Central memory CD8-positive, alpha-beta T cell (primary cell): ENCODE results near the gene SLC25A10.

Experiments used
- ATAC-seq: fragments of 150-1000 bp; cut with Tn5 transposase; replicated peaks from 2 replicates; pipeline ENCODE4 v1.10.0; 2022; ENCODE audit warnings: mild to moderate bottlenecking, moderate FRiP score, moderate number of reproducible peaks; ENCODE audit not compliant: poor library complexity, severe bottlenecking; ENCODE audit errors: extremely low read depth
- DNase-seq, 2 donors: peaks; one replicate each; pipeline ENCODE4 v3.0.0; 2021; ENCODE audit warnings: low spot score in 2 of 2
- H3K27ac Mint-ChIP-seq: one replicate; pipeline ENCODE4 v1.8.0; 2022; ENCODE audit warnings: low read depth, mild to moderate bottlenecking, moderate library complexity, mixed read lengths
- H3K27me3 Mint-ChIP-seq: one replicate; pipeline ENCODE4 v1.8.0; 2022; ENCODE audit warnings: mixed read lengths
- H3K36me3 Mint-ChIP-seq: one replicate; pipeline ENCODE4 v1.8.0; 2022; ENCODE audit warnings: mild to moderate bottlenecking, moderate library complexity, mixed read lengths; ENCODE audit not compliant: insufficient read depth
- H3K4me1 Mint-ChIP-seq: one replicate; pipeline ENCODE4 v1.8.0; 2022; ENCODE audit warnings: mixed read lengths
- H3K4me3 Mint-ChIP-seq: one replicate; pipeline ENCODE4 v1.8.0; 2022; ENCODE audit warnings: mild to moderate bottlenecking, moderate library complexity, mixed read lengths
- H3K9me3 Mint-ChIP-seq: one replicate; pipeline ENCODE4 v1.8.0; 2022; ENCODE audit warnings: mixed read lengths

SLC25A10 gene

DNA sequence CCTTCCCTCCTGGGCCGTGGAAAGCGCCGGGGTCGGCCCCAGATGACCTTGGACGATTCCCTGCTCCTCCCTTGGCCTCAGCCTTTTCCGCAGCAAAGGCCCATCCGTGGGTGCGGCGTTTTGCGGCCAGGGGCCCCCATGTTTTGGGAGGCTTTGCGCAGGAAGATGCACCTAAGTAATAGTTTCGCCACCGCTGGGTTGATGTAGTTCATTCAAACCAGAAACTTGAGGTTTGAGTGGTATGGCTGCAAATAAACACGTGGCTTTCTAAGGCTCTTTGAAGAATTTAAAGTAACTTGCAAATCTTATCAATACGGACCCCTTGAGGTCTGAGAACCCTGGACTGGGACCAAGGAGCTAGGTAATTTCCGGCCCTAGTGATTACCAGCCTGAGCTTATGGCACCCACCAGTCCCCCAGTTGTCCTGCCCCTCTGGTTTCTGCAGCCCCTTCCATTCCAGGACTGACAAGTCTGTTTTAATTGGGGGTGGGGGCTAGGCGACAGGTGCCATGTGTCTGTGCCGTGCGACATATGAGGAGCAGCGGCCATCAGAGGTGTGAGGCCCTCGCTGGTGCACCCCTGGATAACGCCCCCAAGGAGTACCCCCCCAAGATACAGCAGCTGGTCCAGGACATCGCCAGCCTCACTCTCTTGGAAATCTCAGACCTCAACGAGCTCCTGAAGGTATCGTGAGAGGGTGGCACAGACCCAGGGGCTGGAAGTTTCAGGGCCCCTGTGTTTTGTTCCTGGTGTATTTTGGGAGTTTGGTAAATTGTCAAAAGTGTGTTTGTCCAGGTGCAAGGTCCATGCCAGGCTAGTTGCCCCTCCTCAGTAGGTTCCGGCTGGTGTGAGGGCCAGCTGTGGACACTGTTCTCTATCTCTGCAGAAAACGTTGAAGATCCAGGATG is 8.1 kb upstream of the SLC25A10 start:
- ATAC-seq (peak; percentile 34), DNase-seq (no peak)
- H3K4me1 Mint-ChIP-seq: peaks cover 34% of the 10 kb centered on the region
- H3K27me3 Mint-ChIP-seq: no peaks in the 10 kb centered on the region
- H3K27ac Mint-ChIP-seq: peak overlapping the region; percentile 95
- peaks cover 43% of the 10 kb centered on the region for H3K36me3 Mint-ChIP-seq
- no peaks in the 10 kb centered on the region for H3K9me3 Mint-ChIP-seq
- H3K4me3 Mint-ChIP-seq: peak overlapping the region; percentile 91

- no peak for ATAC-seq
- H3K4me3 Mint-ChIP-seq: no peak overlapping the region
- DNase-seq: no peak
- H3K27me3 Mint-ChIP-seq: no peaks in the 10 kb centered on the region
- H3K4me1 Mint-ChIP-seq: peaks cover 32% of the 10 kb centered on the region
- H3K27ac Mint-ChIP-seq: peak overlapping the region; percentile 14
- no peaks in the 10 kb centered on the region for H3K9me3 Mint-ChIP-seq
- peaks cover 40% of the 10 kb centered on the region for H3K36me3 Mint-ChIP-seq
Measured at GRCh38 chr17:81705518-81706231, 6.4 kb upstream of the SLC25A10 start.

DNA sequence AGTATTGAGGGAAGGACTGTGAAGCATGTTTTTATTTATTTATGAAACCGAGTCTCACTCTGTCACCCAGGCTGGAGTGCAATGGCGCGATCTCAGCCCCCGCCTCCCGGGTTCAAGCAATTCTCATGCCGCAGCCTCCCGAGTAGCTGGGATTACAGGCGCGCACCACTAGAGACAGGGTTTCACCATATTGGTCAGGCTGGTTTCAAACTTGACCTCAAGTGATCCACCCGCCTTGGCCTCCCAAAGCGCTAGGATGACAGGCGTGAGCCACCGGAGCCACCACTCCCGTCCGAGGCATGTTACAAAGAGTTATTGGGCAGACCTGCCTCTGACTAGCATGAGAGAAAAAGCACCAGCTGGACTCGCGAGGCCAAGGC is 5.9 kb upstream of the SLC25A10 start:
- no peak for ATAC-seq
- H3K4me1 Mint-ChIP-seq: peaks cover 27% of the 10 kb centered on the region
- DNase-seq: no peak
- H3K36me3 Mint-ChIP-seq: peaks cover 40% of the 10 kb centered on the region
- H3K4me3 Mint-ChIP-seq: no peak overlapping the region
- no peak overlapping the region for H3K27ac Mint-ChIP-seq
- H3K27me3 Mint-ChIP-seq: no peaks in the 10 kb centered on the region
- no peaks in the 10 kb centered on the region for H3K9me3 Mint-ChIP-seq

- peaks cover 21% of the 10 kb centered on the region for H3K4me1 Mint-ChIP-seq
- H3K9me3 Mint-ChIP-seq: no peaks in the 10 kb centered on the region
- H3K27ac Mint-ChIP-seq: no peak overlapping the region
- H3K27me3 Mint-ChIP-seq: no peaks in the 10 kb centered on the region
- peaks cover 39% of the 10 kb centered on the region for H3K36me3 Mint-ChIP-seq
- no peak overlapping the region for H3K4me3 Mint-ChIP-seq
- ATAC-seq (no peak), DNase-seq (no peak)
Measured at GRCh38 chr17:81706757-81707624, 5.1 kb upstream of the SLC25A10 start.

DNA sequence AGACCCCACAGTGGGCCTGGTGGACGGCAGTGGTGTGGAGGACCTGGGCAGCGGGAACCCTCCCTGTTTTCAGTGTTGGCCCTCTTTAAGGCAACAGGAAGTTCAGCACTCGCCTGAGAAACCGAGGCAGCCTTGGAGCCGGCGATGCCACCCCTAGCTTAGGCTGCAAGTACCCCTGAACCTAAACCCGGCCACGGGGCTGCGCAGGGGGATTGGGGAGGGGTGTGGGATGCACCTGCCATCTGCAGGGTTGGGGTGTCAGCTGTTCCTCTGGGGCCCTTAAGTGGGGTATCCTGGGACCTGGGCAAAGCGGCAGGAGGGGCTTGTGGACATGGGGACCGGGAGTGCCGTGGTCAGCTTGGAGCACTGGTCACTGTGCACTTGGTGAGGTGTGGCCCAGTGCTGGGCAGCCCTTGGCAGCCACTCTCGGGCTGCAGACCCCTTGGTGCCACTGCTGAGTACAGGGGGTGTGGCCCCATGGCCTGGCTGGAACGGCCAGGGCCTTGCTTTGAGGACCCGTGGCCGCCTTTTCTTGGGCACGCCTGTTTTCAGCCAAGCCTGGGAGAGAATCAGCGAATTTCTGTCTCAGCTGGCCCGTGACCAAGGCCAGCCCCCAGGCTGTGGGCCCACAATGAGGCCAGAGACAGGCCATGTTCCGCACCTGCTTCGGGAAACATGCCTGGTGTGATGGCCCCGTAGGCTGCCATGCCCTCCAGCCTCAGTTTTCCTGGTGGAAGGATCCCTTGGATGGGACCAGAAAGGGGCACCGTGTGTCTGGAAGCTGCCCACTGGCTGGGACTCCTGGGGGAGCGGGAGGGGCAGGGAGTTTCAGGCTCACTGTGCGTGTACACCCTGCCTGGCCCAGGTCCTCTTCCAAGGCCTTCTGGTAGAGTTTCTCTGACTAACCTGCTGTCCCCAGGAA is 4.1 kb upstream of the SLC25A10 start:
- H3K4me1 Mint-ChIP-seq: peaks cover 17% of the 10 kb centered on the region
- no peak for ATAC-seq
- DNase-seq: no peak
- no peak overlapping the region for H3K27ac Mint-ChIP-seq
- H3K27me3 Mint-ChIP-seq: no peaks in the 10 kb centered on the region
- H3K36me3 Mint-ChIP-seq: peaks cover 34% of the 10 kb centered on the region
- H3K4me3 Mint-ChIP-seq: no peak overlapping the region
- no peaks in the 10 kb centered on the region for H3K9me3 Mint-ChIP-seq

DNA sequence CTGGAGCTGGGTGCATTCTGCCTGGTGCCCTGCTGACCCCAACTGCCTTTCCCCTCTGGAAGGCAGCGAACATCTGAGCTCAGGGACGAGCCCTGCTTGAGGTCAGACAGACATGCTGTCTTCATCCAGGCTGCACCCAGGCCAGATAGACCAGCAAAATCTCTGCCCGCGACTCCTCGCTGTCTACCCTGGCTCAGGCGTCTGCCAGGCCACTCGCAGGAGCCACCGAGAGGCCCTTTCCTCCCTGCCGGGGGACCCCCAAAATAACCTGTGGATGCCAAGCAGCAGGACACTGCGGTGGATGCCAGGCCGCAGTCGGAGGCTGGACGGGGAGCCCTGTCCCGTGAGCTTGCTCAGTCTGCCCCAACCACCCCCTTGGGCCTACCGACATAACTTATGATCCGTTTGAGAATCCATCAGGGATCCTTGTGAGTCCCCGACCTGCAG is 3.3 kb upstream of the SLC25A10 start:
- Mint-ChIP-seq H3K27me3 (no peaks in the 10 kb centered on the region), H3K4me1 (peaks cover 17% of the 10 kb centered on the region), H3K27ac (no peak overlapping the region), H3K9me3 (no peaks in the 10 kb centered on the region), H3K36me3 (peaks cover 31% of the 10 kb centered on the region), H3K4me3 (no peak overlapping the region)
- ATAC-seq: no peak
- DNase-seq: no peak

DNA sequence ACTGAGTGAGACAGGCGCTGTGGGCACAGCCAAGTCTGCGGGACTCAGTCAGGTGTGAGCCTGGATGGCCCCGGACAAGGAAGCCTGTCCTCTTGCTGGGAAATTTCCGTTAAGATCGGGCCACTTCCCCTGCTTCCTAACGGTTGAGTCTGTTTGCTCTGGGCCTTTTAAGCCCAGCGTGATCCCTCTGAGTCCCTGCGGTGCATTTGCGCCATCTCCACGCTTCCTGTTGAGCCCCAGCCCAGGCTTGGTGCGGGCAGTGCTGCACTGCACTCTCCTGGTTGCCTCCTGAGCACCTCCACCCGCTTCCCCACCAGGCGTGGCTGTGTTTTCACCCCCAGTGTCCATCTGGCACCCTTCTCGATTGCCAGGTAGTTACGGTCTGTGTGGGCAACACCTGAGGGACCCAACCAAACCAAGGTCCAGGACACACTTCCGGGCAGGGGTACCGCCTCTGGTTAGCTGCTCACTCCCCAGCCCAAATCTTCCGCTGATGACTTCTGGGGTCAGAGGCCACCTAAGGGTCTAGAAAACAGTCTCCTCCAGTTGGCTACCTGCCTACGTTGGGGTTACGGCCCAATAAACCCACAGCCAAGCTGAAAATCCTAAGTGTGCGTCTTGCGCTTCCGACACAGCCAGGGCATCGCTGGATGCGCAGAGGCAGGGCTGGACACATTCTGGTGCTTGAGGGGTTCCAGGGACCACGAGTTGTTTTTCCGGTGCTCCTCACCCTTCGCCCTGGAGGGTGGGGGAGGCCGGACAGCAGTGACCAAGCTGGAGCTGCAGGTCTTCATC is 1.4 kb upstream of the SLC25A10 start:
- no peak overlapping the region for H3K4me3 Mint-ChIP-seq
- H3K27me3 Mint-ChIP-seq: no peaks in the 10 kb centered on the region
- H3K36me3 Mint-ChIP-seq: peaks cover 19% of the 10 kb centered on the region
- ATAC-seq (no peak), DNase-seq (no peak)
- peaks cover 14% of the 10 kb centered on the region for H3K4me1 Mint-ChIP-seq
- H3K9me3 Mint-ChIP-seq: no peaks in the 10 kb centered on the region
- no peak overlapping the region for H3K27ac Mint-ChIP-seq

DNA sequence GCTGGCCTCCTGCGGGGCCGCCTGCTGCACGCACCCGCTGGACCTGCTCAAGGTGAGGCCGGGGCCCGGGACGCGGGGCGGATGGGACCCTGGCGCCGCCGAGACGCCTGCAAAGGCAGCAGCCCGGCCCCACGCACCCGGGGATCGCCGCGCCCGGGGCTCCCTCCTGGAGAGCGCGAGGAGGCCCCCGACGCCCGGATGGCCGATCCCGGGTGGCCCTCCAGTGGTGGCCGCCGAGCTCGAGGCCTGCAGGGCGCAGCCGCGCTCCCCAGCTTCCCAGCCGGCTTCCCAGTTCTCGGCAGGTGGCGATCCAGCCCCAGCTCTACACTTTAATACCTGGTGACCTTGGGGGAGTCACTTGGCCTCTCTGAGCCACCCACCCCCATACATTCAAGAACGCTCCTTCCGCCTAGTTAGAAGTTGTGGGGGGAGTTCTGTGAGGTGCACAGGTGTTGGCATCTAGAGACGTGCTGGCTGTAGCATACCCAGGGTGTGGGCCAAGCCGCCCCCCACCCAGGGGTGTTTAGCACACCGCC is 452 bp downstream of the SLC25A10 start:
- peaks cover 5% of the 10 kb centered on the region for H3K4me1 Mint-ChIP-seq
- H3K9me3 Mint-ChIP-seq: no peaks in the 10 kb centered on the region
- H3K4me3 Mint-ChIP-seq: peak overlapping the region; percentile 79
- H3K36me3 Mint-ChIP-seq: peaks cover 8% of the 10 kb centered on the region
- no peaks in the 10 kb centered on the region for H3K27me3 Mint-ChIP-seq
- H3K27ac Mint-ChIP-seq: no peak overlapping the region
- DNase-seq (no peak), ATAC-seq (peak; percentile 33)

- Mint-ChIP-seq H3K4me1 (peaks cover 5% of the 10 kb centered on the region), H3K27me3 (no peaks in the 10 kb centered on the region), H3K36me3 (peaks cover 5% of the 10 kb centered on the region), H3K27ac (no peak overlapping the region), H3K4me3 (peak overlapping the region; percentile 79), H3K9me3 (no peaks in the 10 kb centered on the region)
- no peak for DNase-seq
- no peak for ATAC-seq
Measured at GRCh38 chr17:81713004-81713555, 996 bp downstream of the SLC25A10 start.

GRCh38 chr17:81713556-81714411 is 1.7 kb downstream of the SLC25A10 start:
- no peak overlapping the region for H3K27ac Mint-ChIP-seq
- H3K9me3 Mint-ChIP-seq: no peaks in the 10 kb centered on the region
- no peaks in the 10 kb centered on the region for H3K27me3 Mint-ChIP-seq
- no peak for ATAC-seq
- peaks cover 5% of the 10 kb centered on the region for H3K36me3 Mint-ChIP-seq
- peak overlapping the region; percentile 79 for H3K4me3 Mint-ChIP-seq
- peaks cover 5% of the 10 kb centered on the region for H3K4me1 Mint-ChIP-seq
- no peak for DNase-seq
